Testis (tissue), 3 donors: ENCODE data around the gene RHOV. TPM values are rescaled to one million over a fixed set of nuclear protein-coding genes. Genes with fewer than 3 reads are reported as not detected.

Source experiments
- DNase-seq: peaks from one replicate; pipeline ENCODE4 v3.0.0-alpha.2; 2019
- H3K27ac ChIP-seq, 2 donors: fragments of 200-600 bp; sonication (generic); one replicate each; pipeline ENCODE4 v1.5.1; 2019
- H3K27me3 ChIP-seq: fragments of 200-600 bp; sonication (generic); one replicate; pipeline ENCODE4 v1.5.1; 2019
- H3K36me3 ChIP-seq: fragments of 200-600 bp; sonication (generic); one replicate; pipeline ENCODE4 v1.5.1; 2017; ENCODE audit warnings: low read depth; ENCODE audit errors: missing control alignments
- H3K4me1 ChIP-seq: fragments of 200-600 bp; sonication (generic); one replicate; pipeline ENCODE4 v1.5.1; 2019
- H3K4me3 ChIP-seq, 2 donors: fragments of 200-600 bp; sonication (generic); one replicate each; pipeline ENCODE4 v1.5.1; 2017 to 2019
- H3K9me3 ChIP-seq: fragments of 200-600 bp; sonication (generic); one replicate; pipeline ENCODE4 v1.5.1; 2017
- CTCF ChIP-seq, 3 experiments: fragments of 450-650 bp in 2 of 3; fragments of 200-600 bp in 1 of 3; sonication (generic) in 1 of 3; IDR thresholded peaks; one replicate each; pipeline ENCODE4 v1.5.1; 2016 to 2019; ENCODE audit warnings: antibody characterized with exemption in 3 of 3, mild to moderate bottlenecking in 2 of 3, moderate library complexity in 1 of 3
- POLR2A ChIP-seq: fragments of 450-650 bp; IDR thresholded peaks from one replicate; pipeline ENCODE4 v1.6.1; 2017; ENCODE audit warnings: antibody characterized with exemption, mild to moderate bottlenecking, moderate library complexity
- WGBS, 2 donors: methylation state at CpG; one replicate each; pipeline ENCODE4 v1.1.5; 2018; 5-methylcytosine and 5-hydroxymethylcytosine counted together
- intact Hi-C: fragments of 100-400 bp; cut with DNase I; formaldehyde crosslinking; loops from one replicate; pipeline ENCODE4 v1.15.1; 2023; ENCODE audit warnings: low total_unique reads
- polyA plus RNA-seq: library from polyadenylated mRNA; stranded (reverse); fragments of 350-450 nt; fragmentation: Illumina TruSeq; extraction: RNeasy Lipid Tissue Mini Kit (QIAGEN cat#74804); gene quantifications from one replicate; pipeline ENCODE4 v1.2.3, GENCODE V29; 2014; ENCODE audit warnings: low read depth, low replicate concordance; ENCODE audit not compliant: insufficient read depth
- total RNA-seq, 2 donors: library from RNA; depleted of rRNA; stranded (reverse); fragments of >200 nt; gene quantifications; one replicate each; pipeline ENCODE4 v1.2.3, GENCODE V29; 2016

RHOV gene
- total and polyA plus RNA-seq, 3 donors from 2014 or later = 0.24 to 0.91 (median 0.50) TPM

GRCh38 chr15:40829115-40829514 lies 44.9 kb downstream of the RHOV start:
- no peak for TF ChIP-seq CTCF (IDR thresholded peaks at IDR 0.05)
- no peak for TF ChIP-seq POLR2A
- H3K36me3 ChIP-seq = no peaks in the 10 kb centered on the region
- intact Hi-C loops = no loop called here
- H3K4me3 ChIP-seq = no peak overlapping the region
- no peaks in the 10 kb centered on the region for H3K9me3 ChIP-seq
- H3K4me1 ChIP-seq = no peaks in the 10 kb centered on the region
- peak; percentile 37 for DNase-seq
- no peaks in the 10 kb centered on the region for H3K27me3 ChIP-seq
- H3K27ac ChIP-seq = no peak overlapping the region
- WGBS, 2 donors = 59 to 68% methylated on average over 5 to 7 of the region's 7 CpGs

- no peaks in the 10 kb centered on the region for H3K27me3 ChIP-seq
- TF ChIP-seq POLR2A (no peak), CTCF (IDR thresholded peaks at IDR 0.05) (no peak)
- no peak for DNase-seq
- H3K27ac ChIP-seq = no peak within 1 kb of the TSS
- H3K4me3 ChIP-seq = no peak within 1 kb of the TSS
- no peaks in the 10 kb centered on the region for H3K4me1 ChIP-seq
- 80 to 85% methylated on average over 4 to 6 of the region's 6 CpGs for WGBS, 2 donors
- H3K36me3 ChIP-seq = no peaks in the 10 kb centered on the region
- intact Hi-C loops = no loop called here
- no peaks in the 10 kb centered on the region for H3K9me3 ChIP-seq
Observed at GRCh38 chr15:40828447-40829036, 45.5 kb downstream of the RHOV start, which contains the start of gene PPP1R14D. Gene PPP1R14D, minus strand, starts transcription at chr15:40828708. Its CDS starts 67 bp downstream, at chr15:40828641.

- H3K4me3 ChIP-seq = no peak overlapping the region
- no peaks in the 10 kb centered on the region for H3K9me3 ChIP-seq
- no peak overlapping the region for H3K27ac ChIP-seq
- no peaks in the 10 kb centered on the region for H3K4me1 ChIP-seq
- no peak for TF ChIP-seq POLR2A
- TF ChIP-seq CTCF (IDR thresholded peaks at IDR 0.05) = no peak
- 68 to 87% methylated on average over 3 to 4 of the region's 4 CpGs for WGBS, 2 donors
- H3K27me3 ChIP-seq = no peaks in the 10 kb centered on the region
- H3K36me3 ChIP-seq = no peaks in the 10 kb centered on the region
- no peak for DNase-seq
- intact Hi-C loops = no loop called here
Observed at GRCh38 chr15:40826423-40827075, 47.5 kb downstream of the RHOV start.

DNA sequence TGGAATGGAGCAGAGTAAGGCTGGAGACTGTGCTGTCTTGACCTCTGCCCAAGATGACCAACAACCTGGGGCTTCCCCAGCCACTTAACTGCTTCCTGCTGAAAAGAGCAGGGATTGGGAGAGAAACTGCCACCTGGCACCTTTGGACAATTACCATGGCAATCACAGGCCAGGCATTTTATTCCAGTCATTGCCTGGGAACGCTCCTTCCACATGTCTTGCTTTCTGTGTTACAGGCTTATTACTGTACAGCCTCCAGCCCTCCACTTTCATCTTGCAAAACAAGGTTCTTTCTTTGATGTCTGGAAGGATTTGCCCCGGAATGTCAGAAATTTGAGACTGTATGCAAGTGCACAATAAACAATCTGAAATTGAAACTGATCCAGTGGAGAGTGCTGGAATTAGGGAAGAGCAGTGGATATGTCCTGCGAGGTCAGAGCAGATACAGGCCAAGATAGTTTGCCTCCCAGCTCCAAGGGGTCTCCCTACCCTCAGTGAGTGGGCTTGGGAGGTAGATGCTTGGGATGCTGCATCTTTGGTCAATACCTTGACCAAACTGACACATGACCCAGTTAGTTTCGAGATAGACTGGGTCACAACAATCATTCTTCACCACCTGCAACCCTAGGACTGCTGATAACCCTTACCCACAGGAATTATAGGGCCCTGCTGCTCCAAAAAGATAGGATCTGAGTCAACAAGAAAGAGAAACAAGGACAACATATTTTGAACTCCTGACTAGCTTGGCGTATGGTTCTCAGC lies 48.2 kb downstream of the RHOV start:
- no peaks in the 10 kb centered on the region for H3K36me3 ChIP-seq
- no peak for DNase-seq
- H3K4me3 ChIP-seq = no peak overlapping the region
- intact Hi-C loops = no loop called here
- no peaks in the 10 kb centered on the region for H3K4me1 ChIP-seq
- H3K27ac ChIP-seq = no peak overlapping the region
- TF ChIP-seq POLR2A (no peak), CTCF (IDR thresholded peaks at IDR 0.05) (no peak)
- H3K27me3 ChIP-seq = no peaks in the 10 kb centered on the region
- H3K9me3 ChIP-seq = no peaks in the 10 kb centered on the region
- 71 to 72% methylated on average over 5 of the region's 5 CpGs for WGBS, 2 donors
